Osteocyte (in vitro differentiated cells): ENCODE results near the gene LRRC66. TPM values are rescaled to one million over a fixed set of nuclear protein-coding genes. Genes with fewer than 3 reads are reported as not detected.

Experiments used
- DNase-seq: peaks from one replicate; pipeline ENCODE4 v3.0.0; 2021; ENCODE audit warnings: mixed read lengths; ENCODE audit not compliant: unreplicated experiment; ENCODE audit errors: extremely low spot score
- H3K27ac Mint-ChIP-seq: one replicate; pipeline ENCODE4 v1.8.0; 2021; ENCODE audit warnings: mild to moderate bottlenecking, mixed read lengths; ENCODE audit not compliant: unreplicated experiment
- H3K27me3 Mint-ChIP-seq: one replicate; pipeline ENCODE4 v1.8.0; 2021; ENCODE audit warnings: mixed read lengths; ENCODE audit not compliant: unreplicated experiment
- H3K36me3 Mint-ChIP-seq: one replicate; pipeline ENCODE4 v1.8.0; 2021; ENCODE audit warnings: mixed read lengths; ENCODE audit not compliant: unreplicated experiment
- H3K4me1 Mint-ChIP-seq: one replicate; pipeline ENCODE4 v1.8.0; 2021; ENCODE audit warnings: mixed read lengths; ENCODE audit not compliant: unreplicated experiment
- H3K4me3 Mint-ChIP-seq: one replicate; pipeline ENCODE4 v1.8.0; 2021; ENCODE audit warnings: mild to moderate bottlenecking, moderate library complexity, mixed read lengths; ENCODE audit not compliant: unreplicated experiment
- H3K9me3 Mint-ChIP-seq: one replicate; pipeline ENCODE4 v1.8.0; 2021; ENCODE audit warnings: mixed read lengths; ENCODE audit not compliant: unreplicated experiment
- total RNA-seq: library from RNA; stranded (reverse); gene quantifications from 2 replicates; pipeline ENCODE4 v1.2.1, GENCODE V29; 2021
- TF ChIP-seq, protein P1 (sequence below): fragments of 200-600 bp; sonication (generic); IDR thresholded peaks from 2 replicates; pipeline ENCODE4 v1.5.0; 2021; ENCODE audit warnings: antibody characterized with exemption, mild to moderate bottlenecking, moderate library complexity

LRRC66 gene
- total RNA-seq, 1 donor from 2014 or later, result 0.67 TPM

DNA sequence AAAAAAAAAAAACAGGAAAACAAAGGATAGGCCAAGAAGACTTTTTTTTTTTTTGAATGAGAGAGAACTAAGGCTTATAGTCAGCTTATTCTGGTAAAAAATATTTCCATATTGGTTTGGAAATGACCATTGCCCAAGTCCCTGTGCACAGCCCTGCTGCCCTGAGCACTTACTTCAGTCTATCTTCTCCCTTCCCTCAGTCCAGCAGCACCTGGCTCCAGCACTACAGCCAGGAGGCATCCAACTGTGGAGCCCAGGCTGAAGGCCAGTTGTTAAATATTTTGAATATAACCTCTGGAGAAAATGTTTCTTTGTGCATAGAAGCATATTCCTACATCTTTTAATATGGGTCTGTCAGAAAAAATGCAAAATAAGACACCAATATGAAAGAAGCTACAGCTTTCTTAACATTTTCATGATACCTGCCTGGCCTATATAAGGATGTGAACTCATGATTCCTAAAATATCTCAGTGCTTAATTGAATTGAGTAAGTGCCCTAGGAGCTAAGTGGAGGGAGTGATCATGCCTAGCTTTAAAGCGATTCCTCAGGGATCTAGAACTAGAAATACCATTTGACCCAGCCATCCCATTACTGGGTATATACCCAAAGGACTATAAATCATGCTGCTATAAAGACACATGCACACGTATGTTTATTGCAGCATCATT, 14.4 kb downstream of the LRRC66 start:
- Mint-ChIP-seq H3K27me3 (no peaks in the 10 kb centered on the region), H3K4me3 (no peak overlapping the region), H3K9me3 (peaks cover 9% of the 10 kb centered on the region), H3K4me1 (no peaks in the 10 kb centered on the region), H3K36me3 (peaks cover 25% of the 10 kb centered on the region), H3K27ac (no peak overlapping the region)
- no peak for DNase-seq
- TF ChIP-seq, protein P1, sequence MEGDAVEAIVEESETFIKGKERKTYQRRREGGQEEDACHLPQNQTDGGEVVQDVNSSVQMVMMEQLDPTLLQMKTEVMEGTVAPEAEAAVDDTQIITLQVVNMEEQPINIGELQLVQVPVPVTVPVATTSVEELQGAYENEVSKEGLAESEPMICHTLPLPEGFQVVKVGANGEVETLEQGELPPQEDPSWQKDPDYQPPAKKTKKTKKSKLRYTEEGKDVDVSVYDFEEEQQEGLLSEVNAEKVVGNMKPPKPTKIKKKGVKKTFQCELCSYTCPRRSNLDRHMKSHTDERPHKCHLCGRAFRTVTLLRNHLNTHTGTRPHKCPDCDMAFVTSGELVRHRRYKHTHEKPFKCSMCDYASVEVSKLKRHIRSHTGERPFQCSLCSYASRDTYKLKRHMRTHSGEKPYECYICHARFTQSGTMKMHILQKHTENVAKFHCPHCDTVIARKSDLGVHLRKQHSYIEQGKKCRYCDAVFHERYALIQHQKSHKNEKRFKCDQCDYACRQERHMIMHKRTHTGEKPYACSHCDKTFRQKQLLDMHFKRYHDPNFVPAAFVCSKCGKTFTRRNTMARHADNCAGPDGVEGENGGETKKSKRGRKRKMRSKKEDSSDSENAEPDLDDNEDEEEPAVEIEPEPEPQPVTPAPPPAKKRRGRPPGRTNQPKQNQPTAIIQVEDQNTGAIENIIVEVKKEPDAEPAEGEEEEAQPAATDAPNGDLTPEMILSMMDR, result no peak

DNA sequence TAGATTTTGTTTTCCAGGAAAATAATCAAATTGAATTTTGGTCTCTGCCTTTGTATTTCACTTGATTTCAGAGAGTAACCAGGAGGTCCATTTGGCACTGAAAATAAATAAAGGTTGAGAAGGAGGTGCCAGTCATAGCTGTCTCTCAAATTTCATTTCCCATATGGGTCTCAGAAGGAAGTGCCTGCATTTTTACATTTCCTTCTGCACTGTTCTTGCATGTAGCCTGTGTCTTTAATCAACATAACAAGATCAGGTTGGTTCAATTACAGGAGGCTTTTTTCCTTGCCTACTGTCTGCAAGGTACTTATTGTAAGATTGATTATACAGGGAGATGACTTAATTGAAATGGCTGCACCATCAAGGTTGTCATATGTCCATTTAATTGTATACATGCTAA, 15.7 kb downstream of the LRRC66 start:
- H3K27me3 Mint-ChIP-seq, result no peaks in the 10 kb centered on the region
- H3K9me3 Mint-ChIP-seq, result peaks cover 5% of the 10 kb centered on the region
- DNase-seq, result no peak
- TF ChIP-seq, protein P1, result no peak
- peaks cover 11% of the 10 kb centered on the region for H3K36me3 Mint-ChIP-seq
- no peak overlapping the region for H3K27ac Mint-ChIP-seq
- H3K4me1 Mint-ChIP-seq, result no peaks in the 10 kb centered on the region
- no peak overlapping the region for H3K4me3 Mint-ChIP-seq

DNA sequence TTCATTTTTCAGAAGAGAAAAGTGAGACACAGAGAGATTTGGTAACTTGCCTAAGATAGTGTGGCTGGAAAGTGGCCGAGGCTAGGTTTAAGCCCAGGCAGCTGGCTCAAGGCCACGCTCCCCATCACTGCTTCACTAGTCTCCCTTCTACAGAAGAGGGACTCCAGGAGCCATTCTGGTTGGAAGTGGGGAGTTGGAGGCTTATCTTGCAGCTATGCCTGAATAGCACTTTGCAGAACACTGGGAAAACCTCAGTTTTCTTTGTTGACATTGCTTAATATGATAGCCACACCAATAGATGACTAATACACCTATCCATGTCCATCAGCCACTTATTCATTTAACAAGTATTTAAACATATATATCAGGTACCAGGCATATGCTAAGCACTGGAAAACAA, 18.5 kb downstream of the LRRC66 start:
- no peaks in the 10 kb centered on the region for H3K9me3 Mint-ChIP-seq
- no peaks in the 10 kb centered on the region for H3K27me3 Mint-ChIP-seq
- TF ChIP-seq, protein P1, result no peak
- H3K27ac Mint-ChIP-seq, result no peak overlapping the region
- DNase-seq, result no peak
- no peak overlapping the region for H3K4me3 Mint-ChIP-seq
- H3K4me1 Mint-ChIP-seq, result no peaks in the 10 kb centered on the region
- peaks cover 9% of the 10 kb centered on the region for H3K36me3 Mint-ChIP-seq

DNA sequence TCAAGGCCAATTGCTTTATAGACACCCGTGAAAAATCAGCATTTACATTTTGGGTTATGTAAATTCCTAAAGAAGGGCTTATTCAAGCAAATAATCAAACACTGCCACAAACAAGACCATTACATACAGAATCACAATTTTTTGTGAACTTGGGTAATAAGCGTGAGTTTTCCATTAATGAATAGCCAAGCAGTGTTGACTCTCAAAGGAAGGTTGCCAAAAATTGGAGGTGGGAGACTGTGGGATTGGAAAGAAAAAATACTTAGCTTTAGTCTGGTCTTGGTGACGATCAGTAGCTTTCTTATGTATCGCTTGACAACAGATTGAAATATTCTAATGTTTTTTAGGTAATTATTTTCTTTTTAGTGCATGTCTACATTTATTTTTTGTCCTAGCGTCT, 20.9 kb downstream of the LRRC66 start:
- no peak overlapping the region for H3K27ac Mint-ChIP-seq
- H3K27me3 Mint-ChIP-seq, result no peaks in the 10 kb centered on the region
- H3K4me3 Mint-ChIP-seq, result no peak overlapping the region
- peaks cover 1% of the 10 kb centered on the region for H3K9me3 Mint-ChIP-seq
- no peak for DNase-seq
- TF ChIP-seq, protein P1, result no peak
- peaks cover 12% of the 10 kb centered on the region for H3K36me3 Mint-ChIP-seq
- H3K4me1 Mint-ChIP-seq, result no peaks in the 10 kb centered on the region

DNA sequence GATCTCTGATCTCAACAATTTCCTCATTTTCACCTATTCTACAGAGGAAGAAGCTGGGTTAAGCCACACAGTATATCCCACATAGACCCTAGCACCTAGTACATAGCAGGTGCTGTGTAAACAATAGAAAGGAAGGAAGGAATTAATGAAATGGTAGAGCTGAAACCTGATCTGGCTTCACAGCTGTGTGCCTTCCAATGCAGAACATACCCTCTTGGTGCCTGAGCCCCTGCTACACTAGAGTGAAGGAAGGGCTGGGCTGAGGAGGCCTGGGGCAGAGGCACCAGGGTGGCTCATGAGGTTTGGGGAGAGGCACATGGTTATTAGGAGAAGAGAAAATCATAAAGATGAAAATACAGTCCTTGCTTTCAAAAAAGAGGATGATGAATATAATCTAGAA, 21.3 kb downstream of the LRRC66 start:
- peaks cover 5% of the 10 kb centered on the region for H3K9me3 Mint-ChIP-seq
- TF ChIP-seq, protein P1, result no peak
- H3K4me1 Mint-ChIP-seq, result no peaks in the 10 kb centered on the region
- peaks cover 12% of the 10 kb centered on the region for H3K36me3 Mint-ChIP-seq
- H3K27ac Mint-ChIP-seq, result no peak overlapping the region
- H3K27me3 Mint-ChIP-seq, result no peaks in the 10 kb centered on the region
- DNase-seq, result no peak
- H3K4me3 Mint-ChIP-seq, result no peak overlapping the region
